Measurements from ENCODE around the gene MCM6. TPM values are rescaled to one million over a fixed set of nuclear protein-coding genes. Genes with fewer than 3 reads are reported as not detected.
"Not testable (repeated sequence)": the region's sequence is repeated elsewhere in the genome, so short reads cannot be mapped to it uniquely, and the experiment has no call there.

MCM6 gene
- total RNA-seq, 1 experiment from 2014 or later: 101 TPM

DNA sequence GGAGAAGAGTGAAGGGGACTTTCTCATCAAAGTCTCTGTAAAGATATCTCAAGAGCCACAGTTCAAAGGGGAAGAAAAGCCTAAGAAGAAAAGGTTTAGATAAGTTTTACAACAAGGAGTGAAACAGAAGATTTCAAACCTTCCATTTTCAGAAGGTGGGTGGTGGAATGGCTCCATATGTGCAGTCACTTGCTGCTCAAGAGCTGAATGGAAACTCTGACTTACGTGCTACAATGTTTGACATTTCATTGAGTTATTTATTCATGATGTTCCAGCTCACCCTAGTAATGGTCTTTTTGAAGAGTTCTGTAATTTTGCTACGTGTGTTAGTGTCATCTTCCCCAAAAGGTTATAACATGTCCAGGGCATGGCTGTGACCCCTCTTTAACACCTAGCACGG, 61.0 kb downstream of the MCM6 start:
- TF ChIP-seq, protein P1, sequence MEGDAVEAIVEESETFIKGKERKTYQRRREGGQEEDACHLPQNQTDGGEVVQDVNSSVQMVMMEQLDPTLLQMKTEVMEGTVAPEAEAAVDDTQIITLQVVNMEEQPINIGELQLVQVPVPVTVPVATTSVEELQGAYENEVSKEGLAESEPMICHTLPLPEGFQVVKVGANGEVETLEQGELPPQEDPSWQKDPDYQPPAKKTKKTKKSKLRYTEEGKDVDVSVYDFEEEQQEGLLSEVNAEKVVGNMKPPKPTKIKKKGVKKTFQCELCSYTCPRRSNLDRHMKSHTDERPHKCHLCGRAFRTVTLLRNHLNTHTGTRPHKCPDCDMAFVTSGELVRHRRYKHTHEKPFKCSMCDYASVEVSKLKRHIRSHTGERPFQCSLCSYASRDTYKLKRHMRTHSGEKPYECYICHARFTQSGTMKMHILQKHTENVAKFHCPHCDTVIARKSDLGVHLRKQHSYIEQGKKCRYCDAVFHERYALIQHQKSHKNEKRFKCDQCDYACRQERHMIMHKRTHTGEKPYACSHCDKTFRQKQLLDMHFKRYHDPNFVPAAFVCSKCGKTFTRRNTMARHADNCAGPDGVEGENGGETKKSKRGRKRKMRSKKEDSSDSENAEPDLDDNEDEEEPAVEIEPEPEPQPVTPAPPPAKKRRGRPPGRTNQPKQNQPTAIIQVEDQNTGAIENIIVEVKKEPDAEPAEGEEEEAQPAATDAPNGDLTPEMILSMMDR (conservative IDR thresholded peaks at IDR 0.05; ENCODE audit: low read depth, low read length): no peak
- TF ChIP-seq EZH2 (IDR thresholded peaks at IDR 0.05; ENCODE audit: borderline replicate concordance, low read depth, low read length, poor library complexity, severe bottlenecking): no peak
- ChIA-PET POLR2A (ENCODE audit: low non-redundant PET) (no interaction called here), CTCF (no interaction called here)
- Histone ChIP-seq H3K4me3 (ENCODE audit: low read depth, low read length, poor library complexity, severe bottlenecking) (no peak overlapping the region), H3K36me3 (ENCODE audit: insufficient read depth, low read length, poor library complexity, severe bottlenecking) (no peaks in the 10 kb centered on the region), H3K27me3 (replicated peaks; ENCODE audit: insufficient read depth, low read depth, low read length, poor library complexity) (no peaks in the 10 kb centered on the region), H3K4me1 (ENCODE audit: insufficient read depth, low read length, poor library complexity, severe bottlenecking) (no peaks in the 10 kb centered on the region), H3K9me3 (ENCODE audit: low read depth, low read length, poor library complexity, severe bottlenecking) (no peaks in the 10 kb centered on the region), H3K27ac (ENCODE audit: low read depth, low read length, poor library complexity, severe bottlenecking) (no peak overlapping the region)
- no peak for DNase-seq (ENCODE audit: low spot score)
- intact Hi-C loops (cut with micrococcal nuclease; ENCODE audit: unreplicated experiment): no loop called here
- no TSS peak for BruUV-seq (replicated peaks)

DNA sequence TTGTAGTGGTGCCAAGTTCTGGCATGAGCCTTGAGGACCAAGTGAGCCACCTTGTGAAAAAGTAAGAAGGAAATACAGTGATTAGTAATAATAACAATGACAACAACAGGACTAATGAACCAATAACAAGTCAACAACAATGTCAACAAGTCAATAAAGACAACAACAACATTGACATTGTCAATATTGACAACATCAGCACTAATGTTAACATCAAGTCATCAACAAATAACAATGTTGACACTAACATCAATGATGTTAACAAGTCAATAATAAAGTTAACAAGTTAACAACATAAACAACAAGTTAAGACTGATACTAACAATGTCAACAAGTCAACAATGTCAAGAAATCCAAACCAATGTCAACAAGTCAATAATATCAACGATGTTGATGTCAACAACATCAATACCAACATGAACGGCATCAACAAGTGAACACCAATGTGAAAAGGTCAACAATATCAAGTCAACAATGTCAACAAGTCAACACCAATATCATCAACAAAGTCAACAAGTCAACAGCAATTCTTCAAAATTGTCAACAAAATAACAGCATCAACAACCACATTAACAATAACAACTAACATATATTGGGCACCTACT, 63.2 kb downstream of the MCM6 start:
- H3K9me3 ChIP-seq (ENCODE audit: low read depth, low read length, poor library complexity, severe bottlenecking): no peaks in the 10 kb centered on the region
- no peaks in the 10 kb centered on the region for H3K4me1 ChIP-seq (ENCODE audit: insufficient read depth, low read length, poor library complexity, severe bottlenecking)
- ChIA-PET POLR2A (ENCODE audit: low non-redundant PET) (no interaction called here), CTCF (no interaction called here)
- BruUV-seq (replicated peaks): no TSS peak
- DNase-seq (ENCODE audit: low spot score): no peak
- TF ChIP-seq EZH2 (IDR thresholded peaks at IDR 0.05; ENCODE audit: borderline replicate concordance, low read depth, low read length, poor library complexity, severe bottlenecking): no peak
- TF ChIP-seq, protein P1 (conservative IDR thresholded peaks at IDR 0.05; ENCODE audit: low read depth, low read length): no peak
- H3K27ac ChIP-seq (ENCODE audit: low read depth, low read length, poor library complexity, severe bottlenecking): no peak overlapping the region
- no peaks in the 10 kb centered on the region for H3K36me3 ChIP-seq (ENCODE audit: insufficient read depth, low read length, poor library complexity, severe bottlenecking)
- intact Hi-C loops (cut with micrococcal nuclease; ENCODE audit: unreplicated experiment): no loop called here
- no peak overlapping the region for H3K4me3 ChIP-seq (ENCODE audit: low read depth, low read length, poor library complexity, severe bottlenecking)
- no peaks in the 10 kb centered on the region for H3K27me3 ChIP-seq (replicated peaks; ENCODE audit: insufficient read depth, low read depth, low read length, poor library complexity)

DNA sequence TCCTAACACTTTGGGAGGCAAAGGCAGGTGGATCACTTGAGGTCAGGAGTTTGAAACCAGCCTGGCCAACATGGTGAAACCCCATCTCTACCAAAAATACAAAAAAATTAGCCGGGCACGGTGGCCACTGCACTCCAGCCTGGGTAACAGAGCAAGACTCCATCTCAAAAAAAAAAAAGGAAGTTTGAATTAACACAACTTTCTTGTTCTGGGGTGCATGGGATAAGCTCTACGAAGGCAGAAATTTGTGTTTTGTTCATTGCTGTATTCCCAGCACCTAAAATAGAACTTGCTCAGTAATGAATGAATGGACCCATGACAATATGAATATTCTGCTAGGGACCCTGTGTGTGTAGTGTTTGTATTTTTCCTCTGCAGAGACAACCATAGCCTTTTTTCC, 68.4 kb downstream of the MCM6 start:
- DNase-seq (ENCODE audit: low spot score); H3K4me3 ChIP-seq (ENCODE audit: low read depth, low read length, poor library complexity, severe bottlenecking); H3K4me1 ChIP-seq (ENCODE audit: insufficient read depth, low read length, poor library complexity, severe bottlenecking); intact Hi-C loops (cut with micrococcal nuclease; ENCODE audit: unreplicated experiment); H3K9me3 ChIP-seq (ENCODE audit: low read depth, low read length, poor library complexity, severe bottlenecking); POLR2A ChIA-PET (ENCODE audit: low non-redundant PET); BruUV-seq (replicated peaks); H3K36me3 ChIP-seq (ENCODE audit: insufficient read depth, low read length, poor library complexity, severe bottlenecking); H3K27me3 ChIP-seq (replicated peaks; ENCODE audit: insufficient read depth, low read depth, low read length, poor library complexity); H3K27ac ChIP-seq (ENCODE audit: low read depth, low read length, poor library complexity, severe bottlenecking): not testable (repeated sequence)
- CTCF ChIA-PET: interaction anchor here (0.9 kb wide), 1 partner anchor 9 kb away, joined by 3 read pairs; no protein-coding TSS in a partner anchor

GRCh38 chr2:135803278-135803677, 73.0 kb downstream of the MCM6 start:
- TF ChIP-seq, protein P1 (conservative IDR thresholded peaks at IDR 0.05; ENCODE audit: low read depth, low read length): no peak
- no peak for TF ChIP-seq EZH2 (IDR thresholded peaks at IDR 0.05; ENCODE audit: borderline replicate concordance, low read depth, low read length, poor library complexity, severe bottlenecking)
- Histone ChIP-seq H3K36me3 (ENCODE audit: insufficient read depth, low read length, poor library complexity, severe bottlenecking) (no peaks in the 10 kb centered on the region), H3K27me3 (replicated peaks; ENCODE audit: insufficient read depth, low read depth, low read length, poor library complexity) (no peaks in the 10 kb centered on the region), H3K9me3 (ENCODE audit: low read depth, low read length, poor library complexity, severe bottlenecking) (no peaks in the 10 kb centered on the region), H3K27ac (ENCODE audit: low read depth, low read length, poor library complexity, severe bottlenecking) (no peak overlapping the region), H3K4me3 (ENCODE audit: low read depth, low read length, poor library complexity, severe bottlenecking) (no peak overlapping the region), H3K4me1 (ENCODE audit: insufficient read depth, low read length, poor library complexity, severe bottlenecking) (no peaks in the 10 kb centered on the region)
- ChIA-PET POLR2A (ENCODE audit: low non-redundant PET) (no interaction called here), CTCF (no interaction called here)
- no TSS peak for BruUV-seq (replicated peaks)
- DNase-seq (ENCODE audit: low spot score): no peak
- intact Hi-C loops (cut with micrococcal nuclease; ENCODE audit: unreplicated experiment): no loop called here

All from A673 (cell line).